GM23338 (cell line): ENCODE measurements around the gene KAT6B. TPM values are rescaled to one million over a fixed set of nuclear protein-coding genes. Genes with fewer than 3 reads are reported as not detected.

Source experiments
- ATAC-seq: fragments of 200-7000 bp; cut with Tn5 transposase; 3 replicates; pipeline ENCODE4 v1.9.1; 2020
- DNase-seq: peaks from one replicate; pipeline ENCODE4 v3.0.0-alpha.2; 2015; ENCODE audit warnings: low spot score
- H2AFZ ChIP-seq: fragments of 200-600 bp; sonication (generic); 2 replicates; pipeline ENCODE4 v1.8.0; 2016; ENCODE audit warnings: antibody characterized with exemption, mild to moderate bottlenecking, moderate library complexity
- H3F3A ChIP-seq: fragments of 200-600 bp; sonication (generic); replicated peaks from 2 replicates; pipeline ENCODE4 v1.8.0; 2017; ENCODE audit warnings: antibody characterized with exemption, mixed run types, low read depth
- H3K27ac ChIP-seq: fragments of 200-600 bp; sonication (generic); 2 replicates; pipeline ENCODE4 v1.6.1; 2016; ENCODE audit warnings: low read depth
- H3K27me3 ChIP-seq: fragments of 200-600 bp; sonication (generic); 2 replicates; pipeline ENCODE4 v1.8.0; 2016; ENCODE audit warnings: mild to moderate bottlenecking, mixed run types, moderate library complexity; ENCODE audit not compliant: insufficient read depth
- H3K36me3 ChIP-seq: fragments of 200-600 bp; sonication (generic); 2 replicates; pipeline ENCODE4 v1.8.0; 2016; ENCODE audit warnings: mild to moderate bottlenecking; ENCODE audit not compliant: insufficient read depth
- H3K4me1 ChIP-seq: fragments of 200-600 bp; sonication (generic); 2 replicates; pipeline ENCODE4 v1.8.0; 2016; ENCODE audit warnings: mild to moderate bottlenecking, moderate library complexity; ENCODE audit not compliant: insufficient read depth
- H3K4me2 ChIP-seq: fragments of 200-600 bp; sonication (generic); 2 replicates; pipeline ENCODE4 v1.7.1; 2017; ENCODE audit warnings: mixed run types
- H3K4me3 ChIP-seq: fragments of 200-600 bp; sonication (generic); 2 replicates; pipeline ENCODE4 v1.6.1; 2016; ENCODE audit warnings: mixed run types
- H3K79me2 ChIP-seq: fragments of 200-600 bp; sonication (generic); replicated peaks from 2 replicates; pipeline ENCODE4 v1.8.0; 2017; ENCODE audit warnings: mild to moderate bottlenecking; ENCODE audit not compliant: insufficient read depth
- H3K9me2 ChIP-seq: fragments of 200-600 bp; sonication (generic); 2 replicates; pipeline ENCODE4 v1.8.0; 2017; ENCODE audit not compliant: insufficient read depth
- H4K20me1 ChIP-seq: fragments of 200-600 bp; sonication (generic); replicated peaks from 2 replicates; pipeline ENCODE4 v1.8.0; 2017; ENCODE audit warnings: mild to moderate bottlenecking; ENCODE audit not compliant: insufficient read depth
- H3K27ac Mint-ChIP-seq: 2 replicates; pipeline ENCODE4 v1.8.0; 2020; ENCODE audit warnings: inconsistent platforms, mild to moderate bottlenecking, moderate library complexity, mixed read lengths
- H3K27me3 Mint-ChIP-seq: 3 replicates; pipeline ENCODE4 v1.8.0; 2022; ENCODE audit warnings: low read depth, mild to moderate bottlenecking, moderate library complexity, mixed read lengths, inconsistent platforms; ENCODE audit not compliant: insufficient read depth, poor library complexity
- H3K36me3 Mint-ChIP-seq: 3 replicates; pipeline ENCODE4 v1.8.0; 2021; ENCODE audit warnings: low read depth, mild to moderate bottlenecking, inconsistent platforms, moderate library complexity, mixed read lengths
- H3K4me1 Mint-ChIP-seq: 3 replicates; pipeline ENCODE4 v1.8.0; 2020; ENCODE audit warnings: mild to moderate bottlenecking, inconsistent platforms, mixed read lengths
- H3K4me3 Mint-ChIP-seq: 3 replicates; pipeline ENCODE4 v1.8.0; 2021; ENCODE audit warnings: moderate library complexity, mild to moderate bottlenecking, inconsistent platforms, mixed read lengths
- H3K9me3 Mint-ChIP-seq: 3 replicates; pipeline ENCODE4 v1.8.0; 2020; ENCODE audit warnings: moderate library complexity, mild to moderate bottlenecking, inconsistent platforms, mixed read lengths
- CREB1 ChIP-seq: fragments of 250-450 bp; sonication (Bioruptor Pico); IDR thresholded peaks from 2 replicates; pipeline ENCODE4 v1.5.0; 2020; ENCODE audit warnings: low read depth, mild to moderate bottlenecking, moderate library complexity
- EZH2phosphoT487 ChIP-seq: fragments of 200-600 bp; sonication (generic); IDR thresholded peaks from one replicate; pipeline ENCODE4 v1.8.1; 2018; ENCODE audit warnings: antibody characterized with exemption; ENCODE audit not compliant: unreplicated experiment
- JUNB ChIP-seq: IDR thresholded peaks from one replicate; pipeline ENCODE4 v1.6.1; 2016; ENCODE audit warnings: antibody characterized with exemption; ENCODE audit not compliant: unreplicated experiment
- NANOG ChIP-seq: IDR thresholded peaks from 2 replicates; pipeline ENCODE4 v1.6.1; 2016; ENCODE audit warnings: antibody characterized with exemption, borderline replicate concordance
- POLR2AphosphoS5 ChIP-seq: IDR thresholded peaks from 2 replicates; pipeline ENCODE4 v1.6.1; 2016; ENCODE audit warnings: antibody characterized with exemption, low read depth
- STAT1 ChIP-seq: IDR thresholded peaks from one replicate; pipeline ENCODE4 v1.6.1; 2016; ENCODE audit warnings: antibody characterized with exemption; ENCODE audit not compliant: unreplicated experiment
- ZNF114 ChIP-seq: fragments of 250-450 bp; sonication (Bioruptor Pico); IDR thresholded peaks from 2 replicates; pipeline ENCODE4 v1.5.0; 2020; ENCODE audit warnings: mild to moderate bottlenecking, moderate library complexity
- ZNF331 ChIP-seq: fragments of 250-450 bp; sonication (Bioruptor Pico); IDR thresholded peaks from 2 replicates; pipeline ENCODE4 v1.5.0; 2020; ENCODE audit warnings: low read depth, mild to moderate bottlenecking, moderate library complexity
- polyA plus RNA-seq: library from polyadenylated mRNA; unstranded; fragments of >200 nt; fragmentation: Nextera tagmentation; extraction: Ambion mirVana; gene quantifications from 2 replicates; pipeline ENCODE4 v1.2.1, GENCODE V29; 2016
- total RNA-seq: library from RNA; depleted of rRNA; stranded (reverse); fragments of >200 nt; shearing (Covaris generic); gene quantifications from 2 replicates; pipeline ENCODE4 v1.2.3, GENCODE V29; 2014
- TF ChIP-seq, protein P1 (sequence below): IDR thresholded peaks from 2 replicates; pipeline ENCODE4 v1.6.1; 2016; ENCODE audit warnings: antibody characterized with exemption
- TF ChIP-seq, protein P2 (sequence below): IDR thresholded peaks from one replicate; pipeline ENCODE4 v1.6.1; 2018; ENCODE audit warnings: antibody characterized with exemption; ENCODE audit not compliant: unreplicated experiment
- TF ChIP-seq, protein P3 (sequence below), 2 experiments: fragments of 200-600 bp in 1 of 2; sonication (generic) in 1 of 2; conservative IDR thresholded peaks; 2 replicates each; pipeline versions ENCODE4 v1.5.1 to v1.6.1; 2016 to 2017; ENCODE audit warnings: antibody characterized with exemption in 2 of 2, low read depth in 2 of 2, mild to moderate bottlenecking in 2 of 2, moderate library complexity in 1 of 2

Gene KAT6B
- total and polyA plus RNA-seq, 2 experiments from 2014 or later = 21.3 to 31.4 TPM

DNA sequence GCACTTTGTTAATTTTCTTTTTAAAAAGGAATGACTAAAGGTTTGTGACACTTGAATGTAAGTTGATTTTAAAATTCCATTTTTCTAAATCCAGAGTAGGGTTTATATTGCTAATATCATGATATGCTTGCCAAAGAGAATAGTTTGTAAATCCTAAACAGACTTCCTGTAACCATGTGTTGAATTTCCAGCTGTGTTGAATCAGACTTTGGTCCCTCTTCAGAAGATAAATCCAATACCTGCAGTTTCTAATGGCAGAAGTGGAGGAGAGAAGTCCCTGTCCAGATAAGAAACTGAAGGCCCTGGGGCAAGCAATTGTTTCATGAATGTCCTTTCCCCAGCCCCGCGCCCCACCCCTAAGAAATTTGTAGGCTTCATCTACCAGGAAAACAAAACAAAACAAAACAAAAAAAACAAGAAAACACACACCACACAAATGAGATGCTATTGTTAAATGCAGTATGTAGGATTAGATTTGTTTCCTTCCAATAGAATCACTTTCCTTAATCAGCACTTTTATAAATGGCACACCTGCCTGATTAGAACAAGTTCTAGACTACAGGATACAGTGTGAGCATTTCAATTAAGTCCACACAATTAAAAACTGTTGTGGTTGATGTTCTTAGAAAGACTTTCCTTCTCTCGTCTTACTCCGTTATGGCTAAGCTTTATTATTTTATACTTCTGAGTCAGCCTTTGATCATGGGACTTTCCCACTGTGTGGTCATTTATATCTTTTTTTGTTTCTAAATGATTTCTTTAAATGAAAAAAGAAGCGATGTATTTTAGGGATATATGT lies 122.8 kb downstream of the KAT6B start:
- no peak overlapping the region for H2AFZ ChIP-seq
- ATAC-seq = no peak
- H3K27ac Mint-ChIP-seq = no peak overlapping the region
- peaks cover 13% of the 10 kb centered on the region; the same call in 1 of the 2 replicates for H3K4me1 ChIP-seq
- no peak overlapping the region for H3K4me3 Mint-ChIP-seq
- no peaks in the 10 kb centered on the region for H3K27me3 ChIP-seq
- no peaks in the 10 kb centered on the region for H3K36me3 ChIP-seq
- no peaks in the 10 kb centered on the region for H3F3A ChIP-seq
- no peaks in the 10 kb centered on the region for H3K36me3 Mint-ChIP-seq
- H3K9me3 Mint-ChIP-seq = no peaks in the 10 kb centered on the region; the same call in 2 of the 3 replicates
- DNase-seq = no peak
- H3K27ac ChIP-seq = no peak overlapping the region
- H4K20me1 ChIP-seq = 0 out of 2 replicates have a peak, but pooled peaks cover 4% of the 10 kb centered on the region
- H3K79me2 ChIP-seq = peaks cover 55% of the 10 kb centered on the region
- H3K4me1 Mint-ChIP-seq = peaks cover 11% of the 10 kb centered on the region
- no peak for TF ChIP-seq JUNB
- TF ChIP-seq ZNF331 (CRISPR knock-in tag) = no peak
- TF ChIP-seq, protein P1, sequence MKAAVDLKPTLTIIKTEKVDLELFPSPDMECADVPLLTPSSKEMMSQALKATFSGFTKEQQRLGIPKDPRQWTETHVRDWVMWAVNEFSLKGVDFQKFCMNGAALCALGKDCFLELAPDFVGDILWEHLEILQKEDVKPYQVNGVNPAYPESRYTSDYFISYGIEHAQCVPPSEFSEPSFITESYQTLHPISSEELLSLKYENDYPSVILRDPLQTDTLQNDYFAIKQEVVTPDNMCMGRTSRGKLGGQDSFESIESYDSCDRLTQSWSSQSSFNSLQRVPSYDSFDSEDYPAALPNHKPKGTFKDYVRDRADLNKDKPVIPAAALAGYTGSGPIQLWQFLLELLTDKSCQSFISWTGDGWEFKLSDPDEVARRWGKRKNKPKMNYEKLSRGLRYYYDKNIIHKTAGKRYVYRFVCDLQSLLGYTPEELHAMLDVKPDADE = no peak
- TF ChIP-seq EZH2phosphoT487 = no peak
- no peak for TF ChIP-seq NANOG
- no peak for TF ChIP-seq STAT1
- TF ChIP-seq CREB1 = no peak
- TF ChIP-seq, protein P2, sequence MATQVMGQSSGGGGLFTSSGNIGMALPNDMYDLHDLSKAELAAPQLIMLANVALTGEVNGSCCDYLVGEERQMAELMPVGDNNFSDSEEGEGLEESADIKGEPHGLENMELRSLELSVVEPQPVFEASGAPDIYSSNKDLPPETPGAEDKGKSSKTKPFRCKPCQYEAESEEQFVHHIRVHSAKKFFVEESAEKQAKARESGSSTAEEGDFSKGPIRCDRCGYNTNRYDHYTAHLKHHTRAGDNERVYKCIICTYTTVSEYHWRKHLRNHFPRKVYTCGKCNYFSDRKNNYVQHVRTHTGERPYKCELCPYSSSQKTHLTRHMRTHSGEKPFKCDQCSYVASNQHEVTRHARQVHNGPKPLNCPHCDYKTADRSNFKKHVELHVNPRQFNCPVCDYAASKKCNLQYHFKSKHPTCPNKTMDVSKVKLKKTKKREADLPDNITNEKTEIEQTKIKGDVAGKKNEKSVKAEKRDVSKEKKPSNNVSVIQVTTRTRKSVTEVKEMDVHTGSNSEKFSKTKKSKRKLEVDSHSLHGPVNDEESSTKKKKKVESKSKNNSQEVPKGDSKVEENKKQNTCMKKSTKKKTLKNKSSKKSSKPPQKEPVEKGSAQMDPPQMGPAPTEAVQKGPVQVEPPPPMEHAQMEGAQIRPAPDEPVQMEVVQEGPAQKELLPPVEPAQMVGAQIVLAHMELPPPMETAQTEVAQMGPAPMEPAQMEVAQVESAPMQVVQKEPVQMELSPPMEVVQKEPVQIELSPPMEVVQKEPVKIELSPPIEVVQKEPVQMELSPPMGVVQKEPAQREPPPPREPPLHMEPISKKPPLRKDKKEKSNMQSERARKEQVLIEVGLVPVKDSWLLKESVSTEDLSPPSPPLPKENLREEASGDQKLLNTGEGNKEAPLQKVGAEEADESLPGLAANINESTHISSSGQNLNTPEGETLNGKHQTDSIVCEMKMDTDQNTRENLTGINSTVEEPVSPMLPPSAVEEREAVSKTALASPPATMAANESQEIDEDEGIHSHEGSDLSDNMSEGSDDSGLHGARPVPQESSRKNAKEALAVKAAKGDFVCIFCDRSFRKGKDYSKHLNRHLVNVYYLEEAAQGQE = no peak
- no peak for TF ChIP-seq POLR2AphosphoS5
- TF ChIP-seq, protein P3, sequence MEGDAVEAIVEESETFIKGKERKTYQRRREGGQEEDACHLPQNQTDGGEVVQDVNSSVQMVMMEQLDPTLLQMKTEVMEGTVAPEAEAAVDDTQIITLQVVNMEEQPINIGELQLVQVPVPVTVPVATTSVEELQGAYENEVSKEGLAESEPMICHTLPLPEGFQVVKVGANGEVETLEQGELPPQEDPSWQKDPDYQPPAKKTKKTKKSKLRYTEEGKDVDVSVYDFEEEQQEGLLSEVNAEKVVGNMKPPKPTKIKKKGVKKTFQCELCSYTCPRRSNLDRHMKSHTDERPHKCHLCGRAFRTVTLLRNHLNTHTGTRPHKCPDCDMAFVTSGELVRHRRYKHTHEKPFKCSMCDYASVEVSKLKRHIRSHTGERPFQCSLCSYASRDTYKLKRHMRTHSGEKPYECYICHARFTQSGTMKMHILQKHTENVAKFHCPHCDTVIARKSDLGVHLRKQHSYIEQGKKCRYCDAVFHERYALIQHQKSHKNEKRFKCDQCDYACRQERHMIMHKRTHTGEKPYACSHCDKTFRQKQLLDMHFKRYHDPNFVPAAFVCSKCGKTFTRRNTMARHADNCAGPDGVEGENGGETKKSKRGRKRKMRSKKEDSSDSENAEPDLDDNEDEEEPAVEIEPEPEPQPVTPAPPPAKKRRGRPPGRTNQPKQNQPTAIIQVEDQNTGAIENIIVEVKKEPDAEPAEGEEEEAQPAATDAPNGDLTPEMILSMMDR (conservative IDR thresholded peaks at IDR 0.05; ENCODE audit: low read depth in 2 of 2) = no peak
- TF ChIP-seq ZNF114 (CRISPR knock-in tag) = no peak
- no peaks in the 10 kb centered on the region for H3K9me2 ChIP-seq
- peaks cover 1% of the 10 kb centered on the region for H3K27me3 Mint-ChIP-seq
- H3K4me2 ChIP-seq = no peak overlapping the region
- H3K4me3 ChIP-seq = no peak overlapping the region
